ENCODE data around the gene TEN1. TPM values are rescaled to one million over a fixed set of nuclear protein-coding genes. Genes with fewer than 3 reads are reported as not detected.

Gene TEN1
- total and polyA plus RNA-seq, 2 of the 13 experiments (the other 11 are each of a cell fraction or from before 2014, with no cell fraction given), result 18.0 to 21.3 TPM

- TF ChIP-seq CREB3 (CRISPR knock-in tag; IDR thresholded peaks at IDR 0.05) (0 out of 2 replicates have a peak, but pooled peaks have one; percentile 24), HMGXB4 (CRISPR knock-in tag; IDR thresholded peaks at IDR 0.05; ENCODE audit: borderline replicate concordance in 1 of 2, low read depth in 1 of 2) (peak; percentile 45 to 54; a peak in 2 of 4 replicates), MTA1 (CRISPR knock-in tag; IDR thresholded peaks at IDR 0.05; ENCODE audit: borderline replicate concordance) (peak; percentile 12; the same call in 1 of the 2 replicates), POLR2A (IDR thresholded peaks at IDR 0.05; ENCODE audit: insufficient read depth in 1 of 2, low read depth in 2 of 2, low read length in 2 of 2) (peak; percentile 63 to 76), MLXIP (CRISPR knock-in tag; IDR thresholded peaks at IDR 0.05; ENCODE audit: borderline replicate concordance) (no peak), RXRB (CRISPR knock-in tag; IDR thresholded peaks at IDR 0.05; ENCODE audit: borderline replicate concordance) (peak; percentile 15; the same call in 1 of the 2 replicates), NAIF1 (CRISPR knock-in tag; IDR thresholded peaks at IDR 0.05; ENCODE audit: borderline replicate concordance) (peak; percentile 64; the same call in 1 of the 2 replicates), GFI1 (CRISPR knock-in tag; IDR thresholded peaks at IDR 0.05; ENCODE audit: borderline replicate concordance) (peak; percentile 71; the same call in 1 of the 2 replicates), NCOA2 (CRISPR knock-in tag; IDR thresholded peaks at IDR 0.05) (peak; percentile 19; the same call in 1 of the 2 replicates), MAZ (IDR thresholded peaks at IDR 0.05; ENCODE audit: borderline replicate concordance, low read depth, low read length) (no peak), MAZ (CRISPR knock-in tag; IDR thresholded peaks at IDR 0.05; ENCODE audit: low read depth) (peak; percentile 75), RARA (CRISPR knock-in tag; IDR thresholded peaks at IDR 0.05) (peak; percentile 54; the same call in 1 of the 2 replicates), FOXA1 (IDR thresholded peaks at IDR 0.05) (no peak), FOXA1 (CRISPR knock-in tag; IDR thresholded peaks at IDR 0.05) (peak; percentile 70), NKX3-1 (CRISPR knock-in tag; IDR thresholded peaks at IDR 0.05) (0 out of 2 replicates have a peak, but pooled peaks have one; percentile 15), IRF9 (CRISPR knock-in tag; IDR thresholded peaks at IDR 0.05; ENCODE audit: borderline replicate concordance) (peak; percentile 35; the same call in 1 of the 2 replicates), TEAD3 (CRISPR knock-in tag; optimal IDR thresholded peaks at IDR 0.05; ENCODE audit: borderline replicate concordance) (peak; percentile 85), ZNF567 (CRISPR knock-in tag; IDR thresholded peaks at IDR 0.05; ENCODE audit: borderline replicate concordance) (peak; percentile 27; the same call in 1 of the 2 replicates)
Observed at GRCh38 chr17:76027159-76027839, 48.3 kb downstream of the TEN1 start, which contains the start of gene EVPL (continued).

Data from HepG2 (cell line).